Chondrocyte (in vitro differentiated cells): ENCODE results near the gene PRKCH. TPM values are rescaled to one million over a fixed set of nuclear protein-coding genes. Genes with fewer than 3 reads are reported as not detected.

Experiments
- DNase-seq: peaks from one replicate; pipeline ENCODE4 v3.0.0; 2021; ENCODE audit warnings: mixed read lengths, low spot score
- H3K27ac Mint-ChIP-seq: one replicate; pipeline ENCODE4 v1.8.0; 2021; ENCODE audit warnings: mild to moderate bottlenecking, moderate library complexity, mixed read lengths; ENCODE audit not compliant: unreplicated experiment
- H3K27me3 Mint-ChIP-seq: 2 replicates; pipeline ENCODE4 v1.8.0; 2021; ENCODE audit warnings: low read depth, mixed read lengths
- H3K36me3 Mint-ChIP-seq: 2 replicates; pipeline ENCODE4 v1.8.0; 2021; ENCODE audit warnings: low read depth, mixed read lengths
- H3K4me1 Mint-ChIP-seq: 2 replicates; pipeline ENCODE4 v1.8.0; 2021; ENCODE audit warnings: low read depth, mild to moderate bottlenecking, mixed read lengths
- H3K4me3 Mint-ChIP-seq: one replicate; pipeline ENCODE4 v1.8.0; 2021; ENCODE audit warnings: mild to moderate bottlenecking, moderate library complexity, mixed read lengths; ENCODE audit not compliant: unreplicated experiment
- H3K9me3 Mint-ChIP-seq: 2 replicates; pipeline ENCODE4 v1.8.0; 2021; ENCODE audit warnings: low read depth, mixed read lengths
- total RNA-seq: library from RNA; stranded (reverse); gene quantifications from 3 replicates; pipeline ENCODE4 v1.2.1, GENCODE V29; 2021
- TF ChIP-seq, protein P1 (sequence below): fragments of 200-600 bp; sonication (generic); IDR thresholded peaks from 2 replicates; pipeline ENCODE4 v1.5.0; 2021; ENCODE audit warnings: antibody characterized with exemption, mild to moderate bottlenecking, moderate library complexity

The PRKCH gene
- total RNA-seq, 1 donor from 2014 or later: 9.7 TPM

DNA sequence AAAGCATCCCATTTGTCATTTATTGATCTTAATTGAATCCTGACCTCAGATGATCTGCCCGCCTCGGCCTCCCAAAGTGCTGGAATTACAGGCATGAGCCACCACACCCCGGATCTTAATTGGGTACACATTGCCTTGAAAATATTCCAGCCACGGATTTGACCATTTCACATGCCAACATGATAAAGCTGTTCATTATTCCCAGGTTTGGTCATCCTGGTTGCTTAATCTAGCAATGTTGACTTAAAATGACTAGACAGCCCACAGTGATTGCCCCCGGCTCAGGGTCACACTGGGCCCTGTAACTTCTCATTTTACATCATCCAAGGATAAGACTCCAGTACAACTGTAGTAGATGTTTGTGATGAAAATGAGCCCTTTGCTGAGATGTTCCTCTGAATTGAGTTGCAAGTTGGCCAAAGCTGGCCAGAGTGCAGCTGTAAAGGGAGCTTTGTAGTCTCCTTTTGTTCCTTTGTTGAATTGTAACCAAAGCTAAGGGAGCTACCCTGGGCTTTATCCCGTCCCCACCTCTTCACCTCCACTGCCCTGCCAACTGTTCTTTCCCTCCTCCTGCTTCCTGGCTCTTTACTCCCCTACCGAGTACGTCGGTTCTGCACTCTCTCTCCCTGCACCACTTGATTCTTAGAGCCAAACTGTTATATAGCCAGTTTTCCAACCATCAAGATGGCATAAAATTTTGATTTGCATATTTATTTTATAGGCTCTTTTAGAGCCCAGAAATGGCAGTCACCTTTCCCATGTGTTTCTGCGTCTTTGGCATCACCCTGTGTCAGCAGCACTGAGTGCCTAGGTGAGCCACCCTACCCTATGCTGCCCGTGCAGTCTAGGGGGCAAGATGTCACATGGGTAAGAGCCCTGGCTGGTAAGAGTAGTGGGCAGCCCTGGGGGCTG lies 232.6 kb downstream of the PRKCH start:
- no peaks in the 10 kb centered on the region for H3K27me3 Mint-ChIP-seq
- H3K4me3 Mint-ChIP-seq: no peak overlapping the region
- peaks cover 88% of the 10 kb centered on the region for H3K4me1 Mint-ChIP-seq
- no peak for DNase-seq
- H3K36me3 Mint-ChIP-seq: peaks cover 3% of the 10 kb centered on the region
- H3K9me3 Mint-ChIP-seq: peaks cover 8% of the 10 kb centered on the region
- H3K27ac Mint-ChIP-seq: peak overlapping the region; percentile 93
- TF ChIP-seq, protein P1, sequence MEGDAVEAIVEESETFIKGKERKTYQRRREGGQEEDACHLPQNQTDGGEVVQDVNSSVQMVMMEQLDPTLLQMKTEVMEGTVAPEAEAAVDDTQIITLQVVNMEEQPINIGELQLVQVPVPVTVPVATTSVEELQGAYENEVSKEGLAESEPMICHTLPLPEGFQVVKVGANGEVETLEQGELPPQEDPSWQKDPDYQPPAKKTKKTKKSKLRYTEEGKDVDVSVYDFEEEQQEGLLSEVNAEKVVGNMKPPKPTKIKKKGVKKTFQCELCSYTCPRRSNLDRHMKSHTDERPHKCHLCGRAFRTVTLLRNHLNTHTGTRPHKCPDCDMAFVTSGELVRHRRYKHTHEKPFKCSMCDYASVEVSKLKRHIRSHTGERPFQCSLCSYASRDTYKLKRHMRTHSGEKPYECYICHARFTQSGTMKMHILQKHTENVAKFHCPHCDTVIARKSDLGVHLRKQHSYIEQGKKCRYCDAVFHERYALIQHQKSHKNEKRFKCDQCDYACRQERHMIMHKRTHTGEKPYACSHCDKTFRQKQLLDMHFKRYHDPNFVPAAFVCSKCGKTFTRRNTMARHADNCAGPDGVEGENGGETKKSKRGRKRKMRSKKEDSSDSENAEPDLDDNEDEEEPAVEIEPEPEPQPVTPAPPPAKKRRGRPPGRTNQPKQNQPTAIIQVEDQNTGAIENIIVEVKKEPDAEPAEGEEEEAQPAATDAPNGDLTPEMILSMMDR: no peak

DNA sequence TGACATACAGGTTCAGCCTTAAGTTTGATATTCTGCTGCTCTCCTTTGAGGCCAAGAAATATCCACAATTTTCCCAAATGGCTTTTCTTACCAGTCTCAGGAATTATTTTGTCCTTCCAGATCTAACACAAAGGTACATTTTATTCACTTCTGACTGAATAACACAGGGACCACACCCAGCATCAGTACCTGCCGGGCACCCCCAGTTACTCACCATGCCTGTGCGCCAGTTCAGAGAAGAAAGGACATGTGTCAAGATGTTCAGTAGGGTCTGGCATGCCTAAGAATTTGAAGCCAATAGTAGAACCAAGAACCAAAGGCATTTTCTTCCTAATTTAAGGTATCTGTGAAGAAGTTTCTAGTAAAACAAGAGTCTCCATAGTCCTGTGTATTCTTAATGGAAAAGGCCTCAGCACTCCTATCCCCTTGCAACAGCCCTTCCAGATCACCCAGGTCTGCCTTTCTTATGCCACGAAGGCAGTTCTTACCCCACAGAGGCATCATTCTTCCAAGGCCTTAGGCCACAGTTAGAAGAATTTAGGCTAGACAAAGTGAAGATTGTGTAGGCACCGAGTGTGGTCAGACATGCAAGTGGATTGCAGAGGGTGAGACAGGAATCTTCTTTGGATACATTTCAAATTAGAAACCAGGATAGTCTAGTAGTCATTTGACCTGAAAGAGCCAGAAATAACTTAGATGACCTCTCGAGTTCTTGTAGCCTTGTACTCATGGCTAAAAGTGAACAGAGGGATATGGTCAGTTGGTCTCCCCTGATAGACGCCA lies 233.9 kb downstream of the PRKCH start:
- Mint-ChIP-seq H3K27me3 (no peaks in the 10 kb centered on the region), H3K4me3 (no peak overlapping the region), H3K9me3 (peaks cover 8% of the 10 kb centered on the region), H3K27ac (peak overlapping the region; percentile 82), H3K36me3 (peaks cover 1% of the 10 kb centered on the region), H3K4me1 (peaks cover 90% of the 10 kb centered on the region)
- TF ChIP-seq, protein P1: no peak
- DNase-seq: no peak

DNA sequence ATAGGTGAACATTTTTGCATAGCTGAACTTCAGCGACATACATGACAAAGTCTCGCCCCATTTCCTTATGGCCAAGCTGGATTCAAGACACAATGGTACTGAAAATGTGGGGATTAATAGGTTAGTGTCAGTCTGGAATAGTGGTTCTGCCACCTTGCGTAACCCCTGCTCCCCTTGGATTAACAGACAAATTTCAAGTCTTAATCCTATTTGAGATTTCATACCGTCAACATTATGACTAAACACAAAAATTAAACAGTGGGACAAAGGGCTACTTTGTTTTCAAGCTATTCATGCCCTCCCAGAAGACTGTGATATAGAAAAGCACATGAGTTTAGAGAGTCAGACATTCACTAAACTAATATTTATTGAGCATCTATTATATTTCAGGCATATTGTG lies 235.1 kb downstream of the PRKCH start:
- Mint-ChIP-seq H3K9me3 (peaks cover 8% of the 10 kb centered on the region), H3K4me1 (peaks cover 92% of the 10 kb centered on the region)

DNA sequence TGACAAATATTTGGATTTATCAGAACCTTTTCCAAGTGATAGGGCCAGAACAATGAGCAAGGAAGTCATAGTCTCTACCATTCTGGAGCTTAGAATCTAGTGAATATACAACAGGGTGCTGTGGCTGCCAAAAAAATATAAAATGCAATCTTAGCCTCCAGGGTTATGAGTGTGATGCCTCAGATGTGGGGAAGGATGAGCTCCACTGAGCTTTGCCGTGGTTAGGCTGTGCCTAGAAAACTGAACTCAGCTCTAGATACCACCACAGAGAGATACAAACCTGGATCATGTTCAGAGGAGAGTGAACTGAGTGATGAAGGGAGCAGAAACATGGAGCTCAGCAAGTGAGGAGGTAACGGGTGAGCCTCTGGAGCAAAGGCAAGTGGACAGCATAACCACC lies 235.9 kb downstream of the PRKCH start:
- no peak for DNase-seq
- peak overlapping the region; percentile 75 for H3K27ac Mint-ChIP-seq
- H3K4me3 Mint-ChIP-seq: no peak overlapping the region
- H3K9me3 Mint-ChIP-seq: peaks cover 8% of the 10 kb centered on the region
- H3K36me3 Mint-ChIP-seq: peaks cover 1% of the 10 kb centered on the region
- H3K4me1 Mint-ChIP-seq: peaks cover 92% of the 10 kb centered on the region
- H3K27me3 Mint-ChIP-seq: no peaks in the 10 kb centered on the region
- TF ChIP-seq, protein P1: no peak

More for the DNA sequence above, 235.1 kb downstream of the PRKCH start:
- Mint-ChIP-seq H3K36me3 (peaks cover 1% of the 10 kb centered on the region), H3K27me3 (no peaks in the 10 kb centered on the region), H3K27ac (no peak overlapping the region), H3K4me3 (no peak overlapping the region)
- TF ChIP-seq, protein P1: no peak
- DNase-seq: no peak

DNA sequence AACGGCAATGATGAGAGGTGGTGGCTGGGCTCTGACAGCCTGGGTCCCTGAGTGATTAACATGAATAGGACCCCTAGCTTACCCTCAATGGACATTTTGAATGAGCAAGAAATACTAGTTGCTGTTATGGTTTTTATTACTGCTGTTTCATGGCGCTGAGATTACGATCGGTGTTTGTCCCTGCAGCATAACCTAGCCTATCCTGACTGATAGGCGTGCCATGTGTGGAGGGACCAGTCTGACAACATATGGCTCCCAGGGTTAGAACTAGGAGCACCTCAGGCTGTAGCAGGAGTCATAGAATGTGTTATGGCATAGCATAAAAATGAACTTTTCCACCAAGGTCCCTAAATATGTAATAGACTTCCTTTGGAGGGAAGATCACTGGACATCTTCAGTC lies 236.5 kb downstream of the PRKCH start:
- Mint-ChIP-seq H3K36me3 (peaks cover 1% of the 10 kb centered on the region), H3K27me3 (no peaks in the 10 kb centered on the region), H3K4me3 (no peak overlapping the region), H3K27ac (peak overlapping the region; percentile 75), H3K4me1 (peaks cover 92% of the 10 kb centered on the region), H3K9me3 (peaks cover 8% of the 10 kb centered on the region)
- TF ChIP-seq, protein P1: no peak
- no peak for DNase-seq
